ENCODE results near the gene UGT2B7.

The UGT2B7 gene

GRCh38 chr4:69089388-69089787, 6.9 kb upstream of the UGT2B7 start:
- TF ChIP-seq CTCF (IDR thresholded peaks at IDR 0.05; ENCODE audit: low read depth, low read length): no peak
- DNase-seq (ENCODE audit: extremely low read depth, low read depth): no peak

- no peak for TF ChIP-seq CTCF (IDR thresholded peaks at IDR 0.05; ENCODE audit: low read depth, low read length)
- DNase-seq (ENCODE audit: extremely low read depth, low read depth): no peak
Observed at GRCh38 chr4:69092190-69092589, 4.1 kb upstream of the UGT2B7 start.

GRCh38 chr4:69092980-69093568, 3.2 kb upstream of the UGT2B7 start:
- DNase-seq (ENCODE audit: extremely low read depth, low read depth): no peak
- no peak for TF ChIP-seq CTCF (IDR thresholded peaks at IDR 0.05; ENCODE audit: low read depth, low read length)

GRCh38 chr4:69093681-69094080, 2.6 kb upstream of the UGT2B7 start:
- DNase-seq (ENCODE audit: extremely low read depth, low read depth): no peak
- no peak for TF ChIP-seq CTCF (IDR thresholded peaks at IDR 0.05; ENCODE audit: low read depth, low read length)

GRCh38 chr4:69095301-69095731, 958 bp upstream of the UGT2B7 start:
- no peak for TF ChIP-seq CTCF (IDR thresholded peaks at IDR 0.05; ENCODE audit: low read depth, low read length)
- peak; percentile 15 for DNase-seq (ENCODE audit: extremely low read depth, low read depth)

GRCh38 chr4:69096810-69097209, 536 bp downstream of the UGT2B7 start:
- TF ChIP-seq CTCF (IDR thresholded peaks at IDR 0.05; ENCODE audit: low read depth, low read length): no peak
- DNase-seq (ENCODE audit: extremely low read depth, low read depth): no peak

GRCh38 chr4:69098470-69098869, 2.2 kb downstream of the UGT2B7 start:
- DNase-seq (ENCODE audit: extremely low read depth, low read depth): no peak

More at GRCh38 chr4:69098470-69098869, 2.2 kb downstream of the UGT2B7 start:
- TF ChIP-seq CTCF (IDR thresholded peaks at IDR 0.05; ENCODE audit: low read depth, low read length): no peak

Measured in AG09319 (cell line).